ENCODE results near the gene MME.
"Not testable (repeated sequence)": the region's sequence is repeated elsewhere in the genome, so short reads cannot be mapped to it uniquely, and the experiment has no call there.

The MME gene

DNA sequence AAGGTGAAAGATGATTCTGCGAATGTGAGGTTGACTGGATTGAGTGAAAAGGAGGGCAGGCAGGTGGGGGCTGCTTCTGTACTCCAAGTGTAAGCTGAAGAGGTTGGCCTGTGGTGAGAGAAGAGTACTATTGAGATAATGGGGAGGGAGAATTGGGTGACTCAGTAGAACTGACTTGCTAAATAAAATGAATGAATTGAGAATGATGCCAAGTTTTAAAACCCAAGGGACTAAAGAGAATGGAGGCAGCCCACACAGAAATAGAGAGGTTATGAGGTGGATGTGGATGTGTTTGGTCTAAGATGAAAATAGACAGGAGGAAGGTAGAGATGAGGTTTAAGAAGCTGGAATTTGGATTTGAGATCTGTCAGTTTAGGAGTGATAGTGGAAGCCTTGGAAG, 5.9 kb downstream of the MME start:
- no peak for DNase-seq

DNA sequence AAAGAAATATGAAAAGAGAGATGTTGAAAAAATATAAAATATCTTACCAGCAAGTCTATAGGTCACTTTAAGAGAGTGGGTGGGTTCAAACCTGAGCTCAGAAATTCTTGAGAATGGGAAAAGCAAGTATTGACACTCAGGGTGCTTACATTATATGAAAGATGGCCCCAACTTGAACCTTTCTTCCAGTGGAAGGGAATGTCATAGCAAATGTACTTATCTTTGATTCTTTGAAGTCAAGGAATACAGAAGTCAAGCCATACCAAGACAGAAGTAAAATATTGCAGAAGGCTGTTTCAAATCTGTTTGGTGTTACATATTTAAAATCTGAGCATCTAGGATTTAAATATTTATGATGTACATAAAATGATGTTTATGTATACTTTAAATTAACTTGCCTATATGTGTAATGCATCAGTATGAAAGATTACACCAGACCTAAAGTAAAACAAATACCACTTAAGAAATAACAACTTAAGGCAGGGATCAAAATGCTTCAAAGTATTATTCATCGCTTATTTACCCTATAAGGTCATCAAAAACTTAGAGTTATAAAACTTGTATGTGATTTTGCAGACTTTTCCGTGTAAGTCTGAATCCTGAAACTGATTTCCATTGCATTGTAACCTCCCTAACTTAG, 8.7 kb downstream of the MME start:
- DNase-seq, result no peak

DNA sequence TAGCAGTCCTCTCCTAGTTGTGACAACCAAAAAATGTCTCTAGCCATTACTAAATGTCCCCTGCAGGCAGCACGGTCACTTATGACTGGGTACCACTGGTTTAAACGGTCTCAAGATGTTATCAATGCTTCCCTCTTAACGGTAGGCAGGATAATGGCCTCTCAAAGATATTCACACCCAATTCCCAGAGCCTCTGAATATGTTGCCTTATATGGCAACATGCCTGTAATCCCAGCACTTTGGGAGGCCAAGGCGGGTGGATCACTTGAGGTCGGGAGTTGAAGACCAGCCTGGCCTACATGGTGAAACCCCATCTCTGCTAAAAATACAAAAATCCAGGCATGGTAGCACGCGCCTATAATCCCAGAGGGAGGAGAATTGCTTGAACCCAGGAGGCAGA, 9.4 kb downstream of the MME start:
- DNase-seq, result no peak

- no peak for DNase-seq
These were observed 13.1 kb downstream of the MME start for GRCh38 chr3:155093261-155093660.

DNA sequence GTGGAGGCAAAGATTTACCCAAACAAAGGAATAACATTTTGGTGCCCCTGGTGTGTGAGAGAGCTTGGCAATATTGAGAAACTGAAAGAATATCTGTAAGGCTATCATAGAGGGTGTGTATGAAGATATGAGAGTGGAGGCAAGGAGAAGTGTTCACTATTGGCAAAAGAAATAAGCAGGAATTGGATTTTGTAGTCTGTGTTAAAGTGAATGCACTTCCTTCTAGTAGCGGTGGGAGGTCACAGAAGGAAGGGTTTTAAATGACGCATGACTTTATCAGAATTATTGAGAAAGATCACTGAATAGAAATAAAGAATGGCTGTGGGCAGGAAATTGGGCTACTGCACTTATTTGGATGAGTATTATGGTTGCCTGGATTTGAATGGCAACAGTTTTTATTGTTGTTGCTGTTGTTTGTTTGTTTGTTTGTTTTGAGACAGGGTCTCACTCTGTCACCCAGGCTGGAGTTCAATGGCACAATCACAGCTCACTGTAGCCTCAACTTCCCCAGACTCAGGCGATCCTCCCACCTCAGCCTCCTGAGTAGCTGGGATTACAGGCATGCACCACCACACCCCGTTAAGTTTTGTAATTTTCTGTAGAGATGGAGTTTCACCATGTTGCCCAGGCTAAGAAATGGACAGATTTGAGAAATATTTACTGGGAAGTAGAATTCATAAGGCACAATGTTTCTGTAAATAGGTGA, 16.3 kb downstream of the MME start:
- no peak for DNase-seq

- no peak for DNase-seq
These were observed 16.9 kb downstream of the MME start for GRCh38 chr3:155097009-155097349.

- no peak for DNase-seq
These were observed 21.3 kb downstream of the MME start for GRCh38 chr3:155101398-155101797.

- DNase-seq, result no peak
These were observed 22.2 kb downstream of the MME start for GRCh38 chr3:155102329-155102728.

DNA sequence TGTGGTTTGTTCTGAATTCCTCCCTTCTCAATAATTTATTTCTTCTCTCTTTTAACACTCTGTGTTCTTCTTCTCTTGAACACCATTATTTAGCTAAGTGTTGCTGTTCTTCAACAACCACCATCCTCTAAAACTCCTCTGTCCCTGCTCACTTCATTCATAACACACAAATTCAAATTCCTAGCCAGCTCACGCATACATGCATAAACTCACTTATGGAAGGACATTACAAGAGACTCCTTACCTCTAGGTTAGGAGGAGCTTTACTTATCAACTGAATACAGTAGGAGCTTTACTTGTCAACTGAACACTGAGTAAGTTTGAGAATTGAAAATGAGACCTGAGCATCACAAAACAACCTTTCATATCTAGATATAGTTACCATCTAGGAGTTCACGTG, 23.6 kb downstream of the MME start:
- no peak for DNase-seq

- no peak for DNase-seq
These were observed 26.0 kb downstream of the MME start for GRCh38 chr3:155106119-155106518.

DNA sequence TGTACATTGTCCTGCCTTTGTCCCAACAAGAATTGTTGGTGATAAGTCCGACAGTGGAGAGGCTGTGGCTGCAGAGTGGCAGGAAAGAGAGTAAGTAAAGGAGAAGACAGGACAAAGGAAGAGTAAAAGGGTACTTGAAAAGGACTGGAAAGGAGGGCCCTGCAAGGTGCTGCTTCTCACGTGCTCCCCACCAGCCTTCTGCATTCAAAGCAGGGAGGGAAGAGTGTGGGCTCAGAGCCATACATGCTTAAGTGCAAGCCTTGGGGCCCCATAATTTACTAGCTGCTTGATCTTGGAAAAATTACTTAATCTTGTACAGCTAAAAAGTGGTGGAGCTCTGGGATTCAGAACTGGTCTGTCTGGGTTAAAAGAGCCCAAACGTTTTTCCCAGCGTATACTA, 29.9 kb downstream of the MME start:
- DNase-seq, result no peak

DNA sequence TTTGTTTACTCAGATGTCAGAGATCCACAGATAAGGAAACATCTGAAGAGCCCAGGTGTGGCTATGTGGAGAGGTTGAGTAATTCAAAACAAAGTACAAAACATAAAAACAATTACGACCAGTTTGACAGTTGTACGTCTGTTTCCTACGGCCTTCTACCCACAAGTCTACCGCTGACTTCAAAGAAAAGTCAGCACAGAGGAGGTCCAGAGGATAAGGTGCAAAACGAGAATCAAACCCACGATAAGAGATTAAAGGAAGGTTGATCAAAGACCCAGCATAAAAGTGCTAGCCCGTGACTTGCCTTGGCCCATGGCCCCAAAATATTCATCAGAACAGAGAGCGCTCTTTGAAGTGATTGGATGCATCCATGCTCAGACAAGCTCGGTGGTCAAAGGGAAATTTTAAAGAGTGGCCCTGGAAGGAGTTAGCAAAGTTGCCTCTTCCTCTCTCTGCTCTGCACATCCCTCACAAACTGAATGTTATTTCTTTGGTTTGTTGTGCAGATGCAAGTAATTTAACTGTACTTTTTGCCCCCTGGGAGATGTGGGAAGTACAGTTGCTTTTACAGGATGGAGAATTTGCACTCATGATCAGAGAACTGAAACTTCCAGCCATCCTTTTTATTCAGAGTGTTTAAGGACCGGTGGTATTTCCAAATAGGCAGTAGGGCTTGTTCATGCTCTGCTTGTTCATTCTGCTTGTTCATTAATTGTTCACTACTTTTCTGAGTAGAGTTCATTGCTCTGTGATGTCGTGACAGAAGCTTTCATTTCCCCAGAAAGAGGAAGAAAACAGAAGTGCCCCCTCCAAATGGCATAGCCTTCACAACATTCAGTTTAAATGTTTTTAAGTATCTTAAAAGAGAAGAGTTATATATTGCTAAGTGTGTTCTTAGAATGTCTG, 31.1 kb downstream of the MME start:
- DNase-seq, result no peak

- no peak for DNase-seq
These were observed 31.9 kb downstream of the MME start for GRCh38 chr3:155111971-155112370.

DNA sequence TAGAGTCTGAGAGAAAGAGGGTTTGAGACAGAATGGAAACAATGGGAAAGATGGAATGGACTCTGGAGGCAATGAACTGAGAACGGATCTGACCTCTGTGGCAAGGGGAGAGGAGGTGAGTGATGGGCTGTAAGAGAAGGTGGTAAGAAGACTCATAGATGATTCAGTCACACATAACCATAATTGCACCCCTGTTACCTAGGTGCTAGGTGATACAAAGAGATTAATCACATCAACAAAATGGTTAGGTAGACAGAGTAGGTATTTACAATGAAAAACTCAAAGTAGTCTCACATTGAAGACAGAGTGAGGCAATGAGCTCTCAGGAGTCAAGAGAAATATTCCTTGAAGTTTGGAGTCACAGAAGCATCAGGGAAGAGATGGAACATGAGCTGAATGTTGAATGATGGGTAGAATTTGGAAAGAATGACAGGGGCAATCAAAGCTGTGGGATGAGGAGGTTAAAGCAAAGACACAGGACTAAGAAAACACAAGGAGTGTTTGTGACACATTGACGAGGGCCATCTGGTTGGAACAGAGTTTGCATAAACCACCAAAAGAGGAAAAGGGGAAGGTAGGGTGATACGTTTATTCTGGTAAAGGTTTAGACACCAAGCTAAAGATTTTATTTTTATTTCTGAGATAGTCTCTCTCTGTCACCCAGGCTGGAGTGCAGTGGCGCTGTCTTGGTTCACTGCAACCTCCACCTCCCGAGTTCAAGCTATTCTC, 32.7 kb downstream of the MME start:
- DNase-seq, result no peak

- not testable (repeated sequence) for DNase-seq
These were observed 44.6 kb downstream of the MME start for GRCh38 chr3:155124745-155125144.

- no peak for DNase-seq
These were observed 49.3 kb downstream of the MME start for GRCh38 chr3:155129396-155129795.

- no peak for DNase-seq
These were observed 49.9 kb downstream of the MME start for GRCh38 chr3:155130001-155130400.

GRCh38 chr3:155131104-155131503, 51.0 kb downstream of the MME start:
- DNase-seq, result no peak

DNA sequence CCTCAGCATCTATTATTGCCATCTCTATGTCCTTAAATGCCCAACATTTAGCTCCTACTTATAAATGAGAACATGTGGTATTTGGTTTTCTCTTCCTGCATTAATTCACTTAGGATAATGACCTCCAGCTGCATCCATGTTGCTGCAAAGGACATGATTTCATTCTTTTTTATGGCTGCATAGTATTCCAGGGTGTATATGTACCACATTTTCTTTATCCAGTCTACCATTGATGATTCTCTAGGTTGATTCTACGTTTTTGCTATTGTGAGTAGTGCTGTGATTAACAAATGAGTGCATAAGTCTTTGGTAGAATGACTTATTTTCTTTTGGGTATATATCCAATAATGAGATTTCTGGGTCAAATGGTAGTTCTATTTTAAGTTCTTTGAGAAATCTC, 54.2 kb downstream of the MME start:
- DNase-seq, result not testable (repeated sequence)

- no peak for DNase-seq
These were observed 54.9 kb downstream of the MME start for GRCh38 chr3:155135003-155135402.

DNA sequence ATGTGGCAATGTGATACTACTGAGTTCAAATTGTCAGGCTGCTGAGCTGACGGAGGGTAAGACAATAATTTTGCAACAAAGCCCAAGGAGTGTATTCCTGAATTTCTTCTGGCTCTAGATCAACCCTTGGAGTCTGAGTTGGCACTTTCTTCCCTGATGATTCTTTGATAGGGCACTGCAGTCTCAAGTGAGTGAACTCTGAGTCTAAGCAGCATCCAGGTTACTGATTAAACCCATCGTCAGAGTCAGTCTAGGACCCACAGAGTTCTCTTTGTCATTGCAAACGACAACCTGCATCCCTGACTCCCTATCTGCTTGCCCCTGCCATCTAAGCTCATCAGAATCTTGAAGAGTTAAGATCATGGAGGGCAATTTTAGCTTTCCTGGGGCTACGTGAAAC, 58.6 kb downstream of the MME start:
- DNase-seq, result no peak

GRCh38 chr3:155147588-155147987, 67.5 kb downstream of the MME start:
- DNase-seq, result no peak

DNA sequence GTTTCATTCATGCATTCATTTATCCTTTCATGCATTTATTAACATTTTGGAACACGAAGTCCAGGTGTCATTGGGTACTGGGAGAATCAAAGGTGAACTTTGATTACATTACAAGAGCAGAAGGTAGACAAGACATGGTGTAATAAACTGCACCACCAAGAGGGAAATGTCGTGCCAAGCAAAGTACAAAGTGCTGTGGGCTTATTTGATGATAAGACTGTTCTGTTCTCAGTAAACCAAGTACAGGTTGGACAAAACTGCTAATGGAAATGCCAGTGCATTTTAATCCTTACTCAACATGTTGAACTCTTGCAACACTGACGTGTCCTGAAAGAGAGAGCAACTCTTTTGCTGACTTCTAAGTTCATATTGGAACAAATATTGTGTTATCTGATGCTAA, 69.4 kb downstream of the MME start:
- no peak for DNase-seq
